ENCODE results near the gene CDH4. TPM values are rescaled to one million over a fixed set of nuclear protein-coding genes. Genes with fewer than 3 reads are reported as not detected.

CDH4 gene
- total RNA-seq, 4 donors from 2014 or later = not detected

DNA sequence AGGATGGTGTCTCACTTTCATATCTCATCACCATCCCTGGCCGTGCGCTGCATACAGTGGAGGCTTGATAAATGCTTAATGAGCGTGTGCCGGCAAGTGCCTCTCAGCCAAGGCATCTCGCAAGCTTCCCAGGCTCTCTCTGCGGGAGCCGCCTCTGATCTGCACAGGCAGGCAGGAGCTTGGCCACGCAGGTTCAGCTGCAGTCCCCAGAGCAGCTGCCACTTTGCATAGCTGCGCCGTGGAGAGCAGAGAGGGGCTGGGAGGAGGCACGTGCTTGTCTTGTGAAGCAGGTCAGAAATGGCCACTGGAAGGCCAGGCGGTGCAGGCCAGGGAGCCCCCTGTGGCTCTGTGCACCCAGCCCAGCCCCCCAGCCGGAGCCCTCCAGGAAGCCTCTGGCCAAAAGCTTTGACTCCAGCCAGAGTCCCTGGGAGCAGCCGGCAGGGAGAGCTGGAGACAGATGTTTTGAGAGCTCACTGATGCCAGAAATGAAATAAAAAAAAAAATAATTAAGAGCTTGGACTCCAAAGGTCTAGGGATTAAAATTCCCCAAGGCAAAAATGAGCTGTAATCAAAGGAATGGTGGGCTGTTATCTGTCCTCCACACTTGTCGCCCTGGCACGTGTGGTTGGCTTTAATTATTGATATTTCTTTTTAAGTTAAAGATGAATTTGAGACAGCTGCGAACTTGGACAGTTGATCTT lies 377.0 kb downstream of the CDH4 start:
- intact Hi-C loops (cut with DNase I; ENCODE audit: low total_unique reads) = no loop called here
- no peak for TF ChIP-seq POLR2AphosphoS5 (IDR thresholded peaks at IDR 0.05)
- TF ChIP-seq EP300 (IDR thresholded peaks at IDR 0.05; ENCODE audit: low read depth) = no peak
- TF ChIP-seq CTCF (IDR thresholded peaks at IDR 0.05) = no peak
- no peak for TF ChIP-seq POLR2A (IDR thresholded peaks at IDR 0.05)
- DNase-seq = no peak
- WGBS, 2 donors (ENCODE audit: low coverage in 1 of 2) = 45 to 60% methylated on average over 2 to 17 of the region's 17 CpGs
- Histone ChIP-seq H3K9me3 (no peaks in the 10 kb centered on the region), H3K27ac (no peak overlapping the region), H3K27me3 (no peaks in the 10 kb centered on the region), H3K36me3 (no peaks in the 10 kb centered on the region), H3K4me1 (no peaks in the 10 kb centered on the region), H3K4me3 (no peak overlapping the region)
- in situ Hi-C loops (cut with MboI; ENCODE audit: low pct_ligation_motif_present in 1 of 4, low pct_unique_long_range_greater_than_20kb in 1 of 4, low sequenced_read_pairs in 3 of 4) = no loop called here

GRCh38 chr20:61629602-61630390 lies 377.7 kb downstream of the CDH4 start:
- no peak overlapping the region for H3K27ac ChIP-seq
- no peak overlapping the region for H3K4me3 ChIP-seq
- intact Hi-C loops (cut with DNase I; ENCODE audit: low total_unique reads) (no loop called here), in situ Hi-C loops (cut with MboI; ENCODE audit: low pct_ligation_motif_present in 1 of 4, low pct_unique_long_range_greater_than_20kb in 1 of 4, low sequenced_read_pairs in 3 of 4) (no loop called here)
- no peaks in the 10 kb centered on the region for H3K36me3 ChIP-seq
- no peaks in the 10 kb centered on the region for H3K4me1 ChIP-seq
- H3K27me3 ChIP-seq = no peaks in the 10 kb centered on the region
- TF ChIP-seq EP300 (IDR thresholded peaks at IDR 0.05; ENCODE audit: low read depth) (no peak), POLR2AphosphoS5 (IDR thresholded peaks at IDR 0.05) (no peak), POLR2A (IDR thresholded peaks at IDR 0.05) (no peak), CTCF (IDR thresholded peaks at IDR 0.05) (no peak)
- no peak for DNase-seq
- no peaks in the 10 kb centered on the region for H3K9me3 ChIP-seq
- WGBS, 2 donors (ENCODE audit: low coverage in 1 of 2) = 70% methylated on average over 20 of the region's 25 CpGs; no CpG with 5 or more reads in 1 of the 2 donors

- H3K36me3 ChIP-seq = no peaks in the 10 kb centered on the region
- H3K4me3 ChIP-seq = no peak overlapping the region
- H3K9me3 ChIP-seq = no peaks in the 10 kb centered on the region
- no peaks in the 10 kb centered on the region for H3K27me3 ChIP-seq
- DNase-seq = no peak
- no peak overlapping the region for H3K27ac ChIP-seq
- WGBS, 2 donors (ENCODE audit: low coverage in 1 of 2) = 82% methylated on average over 5 of the region's 5 CpGs; no CpG with 5 or more reads in 1 of the 2 donors
- H3K4me1 ChIP-seq = no peaks in the 10 kb centered on the region
- intact Hi-C loops (cut with DNase I; ENCODE audit: low total_unique reads) (no loop called here), in situ Hi-C loops (cut with MboI; ENCODE audit: low pct_ligation_motif_present in 1 of 4, low pct_unique_long_range_greater_than_20kb in 1 of 4, low sequenced_read_pairs in 3 of 4) (no loop called here)
- no peak for TF ChIP-seq POLR2AphosphoS5 (IDR thresholded peaks at IDR 0.05)
- TF ChIP-seq CTCF (IDR thresholded peaks at IDR 0.05) = no peak
- no peak for TF ChIP-seq POLR2A (IDR thresholded peaks at IDR 0.05)
Measured at GRCh38 chr20:61630391-61630650, 378.3 kb downstream of the CDH4 start.

- no peak for DNase-seq
- no peaks in the 10 kb centered on the region for H3K27me3 ChIP-seq
- no peaks in the 10 kb centered on the region for H3K9me3 ChIP-seq
- 75% methylated on average over 10 of the region's 10 CpGs; no CpG with 5 or more reads in 1 of the 2 donors for WGBS, 2 donors (ENCODE audit: low coverage in 1 of 2)
- in situ Hi-C loops (cut with MboI; ENCODE audit: low pct_ligation_motif_present in 1 of 4, low pct_unique_long_range_greater_than_20kb in 1 of 4, low sequenced_read_pairs in 3 of 4) = no loop called here
- no peaks in the 10 kb centered on the region for H3K36me3 ChIP-seq
- no peak overlapping the region for H3K4me3 ChIP-seq
- no peaks in the 10 kb centered on the region for H3K4me1 ChIP-seq
- TF ChIP-seq CTCF (IDR thresholded peaks at IDR 0.05) (no peak), POLR2A (IDR thresholded peaks at IDR 0.05) (no peak), EP300 (IDR thresholded peaks at IDR 0.05; ENCODE audit: low read depth) (no peak), POLR2AphosphoS5 (IDR thresholded peaks at IDR 0.05) (no peak)
- intact Hi-C loops (cut with DNase I; ENCODE audit: low total_unique reads) = no loop called here
- H3K27ac ChIP-seq = no peak overlapping the region
Measured at GRCh38 chr20:61630816-61631215, 378.8 kb downstream of the CDH4 start.
